GM18873 (cell line): ENCODE results near the gene PFKFB2.

ENCODE experiments used
- ATAC-seq: cut with Tn5 transposase; IDR thresholded peaks from one replicate; pipeline ENCODE4 v1.9.1; 2021; ENCODE audit warnings: mild to moderate bottlenecking, moderate library complexity, moderate number of reproducible peaks; ENCODE audit not compliant: unreplicated experiment, low FRiP score

Gene PFKFB2

DNA sequence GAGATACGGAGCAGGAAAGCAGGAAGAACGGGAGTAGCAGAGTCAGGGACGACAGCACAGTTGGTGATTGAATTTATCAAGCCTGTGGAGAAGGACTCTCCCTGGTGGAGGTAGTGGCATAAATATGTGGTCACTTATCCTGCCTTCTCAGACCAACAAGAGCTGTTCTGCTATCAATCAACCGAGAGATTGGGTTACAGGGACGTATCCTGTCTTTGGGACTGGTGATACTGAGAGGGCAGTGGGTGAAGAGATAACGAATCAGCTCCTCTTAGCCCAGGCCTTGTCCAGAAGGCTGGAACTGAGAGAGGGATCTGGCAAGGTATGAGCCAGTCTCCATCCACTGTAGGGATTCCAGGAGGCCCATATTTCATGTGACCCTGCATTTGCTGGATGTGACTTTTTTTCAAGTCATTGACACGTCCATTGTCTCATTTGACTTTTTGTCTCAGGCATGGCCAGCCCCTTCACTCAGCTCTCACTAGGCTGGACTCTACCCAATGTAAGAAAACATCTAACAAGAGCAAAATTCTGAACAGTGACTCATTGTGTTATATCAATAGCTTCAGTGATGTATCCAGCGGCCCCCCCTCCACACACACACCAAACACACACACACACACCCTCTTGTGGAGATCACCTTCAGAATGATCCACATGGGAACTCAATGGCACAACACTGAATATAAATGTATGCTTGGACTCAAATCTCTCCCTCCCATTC is 31.8 kb upstream of the PFKFB2 start:
- no peak for ATAC-seq

GRCh38 chr1:207021876-207022596 is 31.0 kb upstream of the PFKFB2 start:
- ATAC-seq: no peak

GRCh38 chr1:207022996-207023679 is 29.9 kb upstream of the PFKFB2 start:
- no peak for ATAC-seq

- no peak for ATAC-seq
Observed at GRCh38 chr1:207024202-207025145, 28.6 kb upstream of the PFKFB2 start.

- ATAC-seq: no peak
Observed at GRCh38 chr1:207025146-207025880, 27.8 kb upstream of the PFKFB2 start.

GRCh38 chr1:207026104-207026534 is 27.0 kb upstream of the PFKFB2 start:
- ATAC-seq: no peak

DNA sequence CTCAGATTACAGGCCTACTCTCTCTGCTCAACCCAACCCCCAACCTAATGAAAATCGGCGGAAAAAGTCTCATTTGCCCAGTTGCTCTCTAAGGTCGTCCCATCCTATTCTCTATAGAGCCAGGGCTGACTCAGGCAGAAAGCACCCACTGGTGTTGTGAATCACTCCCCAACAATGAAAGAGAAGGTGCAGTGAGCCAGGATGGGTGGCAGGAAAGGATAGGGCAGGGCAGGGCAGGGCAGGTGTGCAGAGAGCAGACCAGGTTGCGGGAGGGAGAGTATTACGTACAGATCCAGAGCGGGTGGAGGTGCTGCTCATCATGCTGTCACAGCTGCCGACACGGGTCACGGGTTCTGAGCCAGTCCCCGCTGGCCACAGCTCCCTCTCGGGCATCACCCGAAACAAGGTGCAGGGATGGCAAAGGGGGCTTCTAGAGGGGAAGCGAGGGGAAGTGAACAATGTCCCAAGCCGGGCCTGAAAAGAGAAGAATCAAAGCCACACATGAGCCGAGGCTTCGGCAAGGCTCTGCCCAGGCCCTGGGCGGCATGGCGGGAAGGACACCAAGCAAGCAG is 25.8 kb upstream of the PFKFB2 start:
- no peak for ATAC-seq

- no peak for ATAC-seq
Observed at GRCh38 chr1:207027921-207028320, 25.2 kb upstream of the PFKFB2 start.

- no peak for ATAC-seq
Observed at GRCh38 chr1:207028884-207029650, 24.0 kb upstream of the PFKFB2 start.

DNA sequence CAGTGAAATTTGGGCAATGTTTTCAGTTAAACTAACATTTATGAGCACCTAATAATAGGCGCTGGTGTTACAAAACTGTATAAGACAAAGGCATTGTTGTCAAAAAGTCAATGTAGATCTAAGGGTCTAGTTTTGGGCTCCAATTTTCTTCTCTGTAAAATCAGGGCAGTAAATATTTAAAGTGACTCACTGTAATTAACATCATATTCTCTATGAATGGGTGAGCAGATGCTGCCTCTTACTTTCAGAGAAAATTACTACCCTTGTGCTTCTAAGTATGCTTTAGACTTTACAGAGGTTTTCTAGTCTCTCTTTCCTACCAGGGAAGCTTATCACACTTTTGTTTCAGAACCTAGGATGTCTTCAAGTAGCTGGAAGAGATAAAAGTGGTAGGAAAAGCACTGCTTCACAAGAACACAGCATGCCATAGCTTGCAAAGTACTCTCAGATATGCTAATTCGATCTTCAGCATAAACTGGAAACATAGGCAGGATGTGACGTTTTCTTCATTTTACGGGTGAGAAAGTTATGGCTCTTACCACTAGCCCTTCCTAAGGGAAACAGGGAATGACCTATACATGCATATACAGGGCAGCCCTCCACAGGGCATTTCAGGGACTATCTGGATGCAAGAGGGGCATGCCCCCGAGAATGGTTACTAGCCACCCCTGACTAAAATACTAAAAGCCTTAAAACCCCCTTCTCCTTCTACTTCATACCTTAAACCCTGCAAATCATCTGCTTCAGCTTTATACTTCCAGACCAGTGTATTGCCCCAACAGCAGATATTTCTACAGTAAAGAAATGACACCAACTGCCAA is 23.2 kb upstream of the PFKFB2 start:
- no peak for ATAC-seq

DNA sequence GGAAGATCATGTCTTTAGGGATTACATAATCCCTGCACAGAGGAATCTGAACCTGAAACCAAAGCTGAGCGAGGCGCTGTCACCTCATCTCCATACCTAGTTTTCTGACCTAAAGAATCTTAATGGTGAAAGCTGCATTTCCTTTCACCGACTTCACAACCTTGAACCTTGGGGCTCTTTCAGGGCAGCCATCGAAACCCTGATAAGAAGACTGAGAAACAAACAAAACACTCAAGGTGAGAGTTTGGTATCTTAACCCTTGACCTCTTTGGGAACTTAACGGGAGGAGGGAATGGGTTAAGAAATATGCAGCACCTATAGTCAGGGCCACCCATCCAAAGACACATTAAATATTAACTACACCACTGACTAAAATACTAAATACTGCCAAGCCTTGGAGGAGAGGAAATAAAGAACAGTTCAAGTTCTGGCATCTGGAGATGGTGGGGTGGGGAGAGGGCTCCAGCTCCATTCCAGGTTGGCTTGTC is 22.5 kb upstream of the PFKFB2 start:
- ATAC-seq: no peak

DNA sequence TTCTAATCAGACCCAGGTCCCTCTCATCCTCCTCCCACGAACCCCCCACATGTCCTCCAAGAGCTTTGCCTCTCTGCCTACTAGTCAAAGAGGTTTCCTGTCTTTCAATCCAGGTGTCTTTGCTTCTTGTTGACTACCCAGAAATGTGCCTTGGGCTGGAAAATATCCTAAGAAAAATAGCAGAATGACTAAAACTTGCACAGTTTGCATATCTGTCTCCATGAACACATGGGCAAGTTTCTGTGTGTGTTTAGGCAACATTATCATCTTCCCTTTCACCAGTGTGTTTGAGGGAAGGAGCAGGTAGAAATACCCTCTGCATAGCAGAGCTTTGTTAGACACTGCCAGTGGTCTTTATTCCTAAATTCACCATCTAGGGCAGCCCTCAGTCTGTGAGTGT is 22.1 kb upstream of the PFKFB2 start:
- no peak for ATAC-seq

DNA sequence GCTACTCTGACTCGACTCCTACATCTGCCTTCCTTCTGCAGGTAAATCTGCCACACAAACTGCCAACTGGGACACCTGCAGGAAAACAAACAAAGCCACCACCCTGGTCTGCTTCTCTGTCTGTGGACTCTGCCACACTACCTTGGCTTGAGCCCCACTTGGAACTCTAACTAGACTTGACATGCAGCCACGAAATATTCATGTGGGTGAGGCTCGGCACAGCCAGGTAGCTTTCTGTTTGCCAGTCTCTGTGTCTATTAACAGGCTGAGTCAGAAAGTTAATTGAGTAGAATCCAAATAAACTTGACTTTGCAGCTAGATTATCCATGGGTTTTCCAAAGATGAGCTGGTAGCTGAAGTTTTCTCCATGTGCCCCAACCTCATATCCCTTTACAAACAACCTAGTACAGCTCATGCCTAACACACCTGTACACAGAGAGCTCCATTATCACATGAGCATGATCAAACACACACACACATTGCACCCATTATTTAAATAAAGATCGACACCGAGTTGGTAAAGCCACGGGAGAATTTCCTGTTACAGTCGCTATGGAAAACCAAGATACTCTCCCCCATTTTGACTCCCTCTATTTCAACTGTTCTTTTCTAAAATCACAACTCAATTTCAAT is 21.3 kb upstream of the PFKFB2 start:
- no peak for ATAC-seq

- ATAC-seq: no peak
Observed at GRCh38 chr1:207032528-207033017, 20.5 kb upstream of the PFKFB2 start, which contains the start of gene C1orf116. C1orf116 (minus strand) TSS chr1:207032756; CDS start chr1:207027598, 5,158 bp downstream.

- ATAC-seq: no peak
Observed at GRCh38 chr1:207033302-207033701, 19.8 kb upstream of the PFKFB2 start.

DNA sequence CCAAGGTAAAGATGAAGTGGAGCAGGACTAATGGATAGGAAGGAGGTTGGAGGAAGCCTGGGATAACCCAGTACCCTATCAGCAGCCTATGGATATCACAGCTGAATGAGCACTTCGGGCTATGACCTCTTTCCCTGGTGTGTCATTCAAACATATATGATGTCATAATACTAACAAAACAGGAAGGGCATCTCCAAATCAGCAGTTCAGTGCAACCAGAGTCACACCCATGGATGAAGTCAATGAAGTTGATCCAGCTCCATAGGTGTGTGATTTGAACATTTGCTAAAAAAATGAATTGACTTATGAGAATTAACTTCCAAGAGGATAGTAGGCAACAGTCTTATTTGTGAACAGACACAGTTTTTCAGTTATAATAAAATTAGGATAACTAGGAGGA is 18.9 kb upstream of the PFKFB2 start:
- no peak for ATAC-seq

DNA sequence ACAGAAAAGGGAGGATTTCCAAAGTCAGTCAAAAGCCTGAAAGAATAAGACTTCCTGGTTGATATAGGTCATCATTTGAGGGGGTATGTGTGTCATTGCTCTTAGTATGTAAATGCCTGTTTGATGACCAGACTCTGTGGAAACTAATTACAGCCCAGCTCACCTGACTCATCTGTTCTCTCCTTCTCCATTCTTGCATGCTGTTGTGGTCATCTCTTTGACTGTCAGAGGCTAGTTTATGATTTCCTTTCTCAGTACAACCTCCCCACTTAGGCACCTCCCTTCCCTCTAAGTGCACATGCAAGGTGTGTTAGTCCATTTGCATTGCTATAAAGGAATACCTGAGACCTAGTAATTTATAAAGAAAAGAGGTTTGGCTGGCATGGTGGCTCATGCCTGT is 18.1 kb upstream of the PFKFB2 start:
- ATAC-seq: no peak
